Type B pancreatic cell (in vitro differentiated cells): ENCODE results near the gene ZNF605. TPM values are rescaled to one million over a fixed set of nuclear protein-coding genes. Genes with fewer than 3 reads are reported as not detected.
"Not testable (repeated sequence)": the region's sequence is repeated elsewhere in the genome, so short reads cannot be mapped to it uniquely, and the experiment has no call there.

Experiments used
- DNase-seq: peaks from one replicate; pipeline ENCODE4 v3.0.0; 2021; ENCODE audit warnings: mixed read lengths; ENCODE audit not compliant: unreplicated experiment; ENCODE audit errors: extremely low spot score
- H3K27ac Mint-ChIP-seq: 2 replicates; pipeline ENCODE4 v1.8.0; 2021; ENCODE audit warnings: mild to moderate bottlenecking, mixed read lengths
- H3K27me3 Mint-ChIP-seq: 2 replicates; pipeline ENCODE4 v1.8.0; 2021; ENCODE audit warnings: mixed read lengths
- H3K36me3 Mint-ChIP-seq: 2 replicates; pipeline ENCODE4 v1.8.0; 2021; ENCODE audit warnings: mixed read lengths
- H3K4me1 Mint-ChIP-seq: one replicate; pipeline ENCODE4 v1.8.0; 2021; ENCODE audit warnings: mixed read lengths; ENCODE audit not compliant: unreplicated experiment
- H3K4me3 Mint-ChIP-seq: 2 replicates; pipeline ENCODE4 v1.8.0; 2021; ENCODE audit warnings: mild to moderate bottlenecking, mixed read lengths
- H3K9me3 Mint-ChIP-seq: 2 replicates; pipeline ENCODE4 v1.8.0; 2021; ENCODE audit warnings: mixed read lengths
- CTCF ChIP-seq: fragments of 200-600 bp; sonication (generic); conservative IDR thresholded peaks from 2 replicates; pipeline ENCODE4 v1.5.0; 2021; ENCODE audit warnings: antibody characterized with exemption, mild to moderate bottlenecking
- total RNA-seq: library from RNA; stranded (reverse); gene quantifications from 2 replicates; pipeline ENCODE4 v1.2.1, GENCODE V29; 2021; ENCODE audit warnings: low replicate concordance

ZNF605 gene
- total RNA-seq, 1 donor from 2014 or later: 20.6 TPM

- H3K27me3 Mint-ChIP-seq: no peaks in the 10 kb centered on the region
- no peak for TF ChIP-seq CTCF
- H3K4me1 Mint-ChIP-seq: no peaks in the 10 kb centered on the region
- no peak overlapping the region for H3K27ac Mint-ChIP-seq
- DNase-seq: no peak
- no peaks in the 10 kb centered on the region for H3K36me3 Mint-ChIP-seq
- H3K9me3 Mint-ChIP-seq: peaks cover 16% of the 10 kb centered on the region
- no peak overlapping the region for H3K4me3 Mint-ChIP-seq
Observed at GRCh38 chr12:132972374-132972773, 16.3 kb upstream of the ZNF605 start.

DNA sequence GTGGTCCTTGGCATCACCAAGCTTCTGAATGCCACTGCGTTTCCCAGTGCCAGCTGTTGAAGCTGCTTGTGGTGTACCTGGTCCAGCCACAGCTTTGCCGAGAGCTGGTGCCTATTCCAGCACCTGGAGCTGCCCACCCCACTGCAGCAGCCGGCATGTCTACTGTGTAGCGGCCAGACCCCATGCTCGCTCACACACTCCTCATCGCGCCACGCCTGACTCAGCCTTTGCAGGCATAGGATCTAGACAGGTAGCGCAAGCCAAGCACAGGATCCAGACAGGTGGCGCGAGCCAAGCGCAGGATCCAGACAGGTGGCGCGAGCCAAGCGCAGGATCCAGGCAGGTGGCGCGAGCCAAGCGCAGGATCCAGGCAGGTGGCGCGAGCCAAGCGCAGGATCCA lies 11.6 kb upstream of the ZNF605 start:
- Mint-ChIP-seq H3K9me3 (peaks cover 23% of the 10 kb centered on the region), H3K36me3 (peaks cover 12% of the 10 kb centered on the region), H3K4me1 (no peaks in the 10 kb centered on the region), H3K27me3 (no peaks in the 10 kb centered on the region), H3K4me3 (no peak overlapping the region), H3K27ac (no peak overlapping the region)
- no peak for TF ChIP-seq CTCF
- no peak for DNase-seq

DNA sequence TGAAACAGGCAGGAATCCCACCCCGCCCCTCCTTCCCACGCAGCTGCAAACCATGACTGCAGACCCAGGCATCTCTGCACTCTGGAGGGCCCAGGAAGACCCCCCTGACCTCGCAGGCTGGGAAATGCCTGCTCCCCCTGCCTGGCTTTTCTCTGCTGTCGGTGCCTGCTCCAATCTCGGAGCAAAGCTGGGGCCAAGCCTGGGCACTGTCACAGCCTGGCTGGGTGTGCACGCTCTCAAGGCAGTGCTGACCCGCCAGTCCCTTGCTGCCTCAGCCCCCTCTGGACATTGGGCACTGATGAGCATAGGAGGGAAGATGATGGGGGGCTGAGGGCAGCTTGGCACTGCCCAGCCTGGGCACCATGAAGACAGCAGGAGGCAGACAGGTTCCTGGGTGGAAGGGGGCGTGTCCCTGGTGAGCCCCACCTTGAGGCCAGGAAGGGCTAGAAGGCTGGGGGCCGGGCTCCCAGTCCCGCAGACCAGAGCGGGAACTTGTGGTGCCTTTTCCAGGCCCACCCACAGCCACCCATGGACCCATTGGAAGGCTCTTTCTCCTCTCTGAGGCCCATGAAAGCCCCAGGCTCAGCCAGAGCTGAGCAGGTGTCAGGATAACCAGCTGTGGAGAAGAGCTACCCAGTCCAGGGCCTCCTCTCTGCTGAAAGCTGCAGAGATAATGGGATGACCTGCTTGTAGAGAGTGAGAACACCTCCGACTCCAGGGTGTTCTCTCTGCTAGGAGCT lies 10.7 kb upstream of the ZNF605 start:
- Mint-ChIP-seq H3K27me3 (no peaks in the 10 kb centered on the region), H3K4me3 (no peak overlapping the region), H3K4me1 (no peaks in the 10 kb centered on the region), H3K36me3 (peaks cover 12% of the 10 kb centered on the region), H3K9me3 (peaks cover 14% of the 10 kb centered on the region), H3K27ac (no peak overlapping the region)
- TF ChIP-seq CTCF: no peak
- DNase-seq: no peak

DNA sequence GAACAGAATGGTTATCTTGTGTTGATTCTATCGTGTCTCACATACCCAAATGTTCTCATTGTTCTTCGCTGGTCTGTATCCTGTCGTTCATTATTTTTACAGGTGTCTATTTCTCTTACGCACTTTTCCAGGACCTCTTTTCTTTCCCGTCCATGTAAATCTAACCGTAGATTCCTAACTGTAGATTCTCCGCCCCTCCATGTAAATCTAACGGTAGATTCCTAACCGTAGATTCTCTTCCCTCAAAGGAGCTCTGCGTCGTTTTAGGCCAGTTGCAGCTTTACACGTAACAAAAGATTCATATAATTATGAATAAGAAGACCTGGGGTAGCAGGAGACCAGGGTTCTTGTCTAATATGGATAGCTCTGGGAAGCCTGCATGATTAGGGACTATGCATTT lies 9.7 kb upstream of the ZNF605 start:
- no peak for TF ChIP-seq CTCF
- Mint-ChIP-seq H3K4me3 (no peak overlapping the region), H3K4me1 (no peaks in the 10 kb centered on the region), H3K27me3 (no peaks in the 10 kb centered on the region), H3K27ac (no peak overlapping the region), H3K9me3 (peaks cover 13% of the 10 kb centered on the region), H3K36me3 (peaks cover 16% of the 10 kb centered on the region)
- no peak for DNase-seq

GRCh38 chr12:132963947-132964346 lies 7.8 kb upstream of the ZNF605 start:
- H3K36me3 Mint-ChIP-seq: peaks cover 20% of the 10 kb centered on the region
- not testable (repeated sequence) for DNase-seq, H3K27ac Mint-ChIP-seq, H3K27me3 Mint-ChIP-seq, H3K4me1 Mint-ChIP-seq, H3K4me3 Mint-ChIP-seq
- H3K9me3 Mint-ChIP-seq: peaks cover 17% of the 10 kb centered on the region
- TF ChIP-seq CTCF: peak; percentile 61

DNA sequence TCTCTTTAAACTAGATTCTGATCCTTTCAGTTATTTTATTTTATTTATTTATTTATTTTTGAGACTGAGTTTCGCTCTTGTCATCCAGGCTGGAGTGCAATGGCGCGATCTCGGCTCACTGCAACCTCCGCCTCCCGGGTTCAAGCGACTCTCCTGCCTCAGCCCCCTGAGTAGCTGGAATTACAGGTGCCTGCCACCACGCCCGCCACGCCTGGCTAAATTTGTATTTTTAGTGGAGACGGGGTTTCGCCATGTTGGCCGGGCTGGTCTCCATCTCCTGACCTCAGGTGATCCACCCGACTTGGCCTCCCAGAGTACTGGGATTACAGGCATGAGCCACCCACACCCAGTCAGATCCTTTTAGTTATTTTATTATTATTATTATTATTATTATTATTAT lies 5.7 kb upstream of the ZNF605 start:
- not testable (repeated sequence) for DNase-seq, H3K27ac Mint-ChIP-seq, H3K27me3 Mint-ChIP-seq, H3K4me3 Mint-ChIP-seq, H3K4me1 Mint-ChIP-seq
- Mint-ChIP-seq H3K36me3 (peaks cover 20% of the 10 kb centered on the region), H3K9me3 (peaks cover 18% of the 10 kb centered on the region)
